Activated T-helper 17 cell treated with anti-CD3 and anti-CD28 coated beads, Interleukin-2, amount 50 U/mL, for 72 hours (primary cell): ENCODE data around the gene IFI30. TPM values are rescaled to one million over a fixed set of nuclear protein-coding genes. Genes with fewer than 3 reads are reported as not detected.

ENCODE experiments used
- total RNA-seq, 2 donors: library from RNA; stranded (reverse); gene quantifications; one replicate each; pipeline ENCODE4 v1.2.3, GENCODE V29; 2022

The IFI30 gene
- total RNA-seq, 2 donors from 2014 or later: 51.7 to 81.1 TPM

Other genes starting within 250 kb of the IFI30 start
- gene CCDC124, start 240.8 kb upstream of the IFI30 start, total RNA-seq: 10 to 100 TPM; 52.4 to 90.5 TPM
- under 1 TPM; 0.50 to 0.61 TPM for gene KCNN1, start 206.7 kb upstream of the IFI30 start, total RNA-seq
- 10 to 100 TPM; 32.0 to 98.0 TPM for gene ARRDC2, start 165.6 kb upstream of the IFI30 start, total RNA-seq
- 10 to 100 TPM; 28.6 to 54.5 TPM for gene IL12RB1, start 86.9 kb upstream of the IFI30 start, total RNA-seq
- gene MAST3, start 76.0 kb upstream of the IFI30 start, total RNA-seq: 10 to 100 TPM; 23.5 to 46.6 TPM
- gene PIK3R2, start 20.6 kb upstream of the IFI30 start, total RNA-seq: 10 to 100 TPM; 13.0 to 21.8 TPM
- 10 to 100 TPM in 1 of 2 donors, 1 to 10 TPM in 1; 4.2 to 12.0 TPM for gene MPV17L2, start 19.4 kb downstream of the IFI30 start, total RNA-seq
- 1 to 10 TPM; 7.2 to 9.5 TPM for gene RAB3A, start 30.2 kb downstream of the IFI30 start, total RNA-seq
- gene PDE4C, start 52.6 kb downstream of the IFI30 start, total RNA-seq: 1 to 10 TPM in 1 of 2 donors, under 1 TPM in 1; 0.95 to 1.4 TPM
- 1 to 10 TPM; 1.1 to 1.3 TPM for gene IQCN, start 100.6 kb downstream of the IFI30 start, total RNA-seq
- 100 to 1,000 TPM; 177 to 324 TPM for gene JUND, start 107.8 kb downstream of the IFI30 start, total RNA-seq
- 100 to 1,000 TPM; 176 to 252 TPM for gene LSM4, start 149.3 kb downstream of the IFI30 start, total RNA-seq
- gene PGPEP1, start 166.8 kb downstream of the IFI30 start, total RNA-seq: 10 to 100 TPM; 38.9 to 46.0 TPM
- under 1 TPM; 0.45 to 0.50 TPM for gene GDF15, start 212.3 kb downstream of the IFI30 start, total RNA-seq
- gene LRRC25, start 223.8 kb downstream of the IFI30 start, total RNA-seq: not detected
- gene SSBP4, start 245.6 kb downstream of the IFI30 start, total RNA-seq: 100 to 1,000 TPM in 1 of 2 donors, 10 to 100 TPM in 1; 73.8 to 169 TPM